Peyer's patch (tissue), 4 donors: ENCODE data around the gene TDRD7. TPM values are rescaled to one million over a fixed set of nuclear protein-coding genes. Genes with fewer than 3 reads are reported as not detected.

Experiments
- DNase-seq, 3 donors: peaks; one replicate each; pipeline ENCODE4 v3.0.0-alpha.2; 2017 to 2019
- H3K27ac ChIP-seq, 4 donors: fragments of 200-600 bp; sonication (generic); one replicate each; pipeline ENCODE4 v1.5.1; 2016 to 2019
- H3K27me3 ChIP-seq, 2 donors: fragments of 200-600 bp; sonication (generic); one replicate each; pipeline ENCODE4 v1.5.1; 2019
- H3K36me3 ChIP-seq, 3 donors: fragments of 200-600 bp; sonication (generic); one replicate each; pipeline ENCODE4 v1.5.1; 2016 to 2019
- H3K4me1 ChIP-seq, 4 donors: fragments of 200-600 bp; sonication (generic); one replicate each; pipeline ENCODE4 v1.5.1; 2016 to 2019
- H3K4me3 ChIP-seq, 4 donors: fragments of 200-600 bp; sonication (generic); 1 replicate in 3 of 4; 2 replicates in 1 of 4; pipeline ENCODE4 v1.5.1; 2016 to 2019; ENCODE audit warnings: mild to moderate bottlenecking in 1 of 4
- H3K9me3 ChIP-seq, 4 donors: fragments of 200-600 bp; sonication (generic); one replicate each; pipeline ENCODE4 v1.5.1; 2016 to 2019; ENCODE audit warnings: mild to moderate bottlenecking in 1 of 4
- CTCF ChIP-seq, 6 experiments: fragments of 450-650 bp in 4 of 6; fragments of 200-600 bp in 2 of 6; sonication (generic) in 1 of 6; IDR thresholded peaks; one replicate each; pipeline ENCODE4 v1.5.1; 2017 to 2019; ENCODE audit warnings: antibody characterized with exemption in 6 of 6, mild to moderate bottlenecking in 3 of 6, moderate library complexity in 1 of 6
- POLR2A ChIP-seq, 2 donors: fragments of 450-650 bp; IDR thresholded peaks; one replicate each; pipeline ENCODE4 v1.5.1; 2017; ENCODE audit warnings: antibody characterized with exemption in 2 of 2, mild to moderate bottlenecking in 2 of 2, moderate library complexity in 2 of 2
- total RNA-seq, 4 donors: library from RNA; depleted of rRNA; stranded (reverse); fragments of >200 nt; gene quantifications; one replicate each; pipeline ENCODE4 v1.1.0, GENCODE V29; 2016

TDRD7 gene
- total RNA-seq, 4 donors from 2014 or later: 11.6 to 28.5 (median 22.5) TPM

DNA sequence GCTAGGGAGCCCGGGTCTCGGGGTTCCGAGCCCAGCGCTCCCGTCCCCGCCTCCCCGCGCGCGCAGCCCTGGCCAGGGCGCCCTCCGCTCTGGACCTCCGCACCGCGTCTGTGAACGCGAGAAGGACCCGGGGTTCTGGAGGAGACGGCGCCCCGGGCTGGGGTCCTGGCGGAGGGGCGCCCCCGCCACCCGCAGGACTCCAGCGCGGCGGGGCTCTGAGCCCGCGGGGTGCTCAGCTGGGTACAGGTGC is 90.0 kb downstream of the TDRD7 start:
- Histone ChIP-seq H3K36me3 (peaks cover 0 to under 1% (median 0%) of the 10 kb centered on the region in 3 donors), H3K27ac (peak overlapping the region in 3 of 4 donors; percentile 32 to 76 (median 50)), H3K4me1 (peaks cover 3 to 21% (median 8%) of the 10 kb centered on the region in 4 donors), H3K27me3 (no peaks in the 10 kb centered on the region), H3K4me3 (peak overlapping the region; percentile 51 to 79 (median 59)), H3K9me3 (peaks cover 0 to under 1% (median 0%) of the 10 kb centered on the region in 4 donors)
- no peak for DNase-seq
- TF ChIP-seq POLR2A (IDR thresholded peaks at IDR 0.05) (no peak), CTCF (IDR thresholded peaks at IDR 0.05) (no peak)

GRCh38 chr9:97502222-97502983 is 90.5 kb downstream of the TDRD7 start:
- Histone ChIP-seq H3K36me3 (no peaks in the 10 kb centered on the region), H3K4me1 (peaks cover 3 to 21% (median 8%) of the 10 kb centered on the region in 4 donors), H3K4me3 (peak overlapping the region; percentile 51 to 79 (median 59)), H3K27ac (peak overlapping the region in 3 of 4 donors; percentile 32 to 76 (median 50)), H3K27me3 (no peaks in the 10 kb centered on the region), H3K9me3 (no peaks in the 10 kb centered on the region)
- TF ChIP-seq POLR2A (IDR thresholded peaks at IDR 0.05): no peak
- TF ChIP-seq CTCF (IDR thresholded peaks at IDR 0.05): no peak
- DNase-seq: no peak

GRCh38 chr9:97502984-97503861 is 91.3 kb downstream of the TDRD7 start:
- no peaks in the 10 kb centered on the region for H3K27me3 ChIP-seq
- no peak for DNase-seq
- no peaks in the 10 kb centered on the region for H3K9me3 ChIP-seq
- H3K4me3 ChIP-seq: peak overlapping the region; percentile 51 to 79 (median 59)
- peaks cover 3 to 21% (median 8%) of the 10 kb centered on the region in 4 donors for H3K4me1 ChIP-seq
- H3K27ac ChIP-seq: peak overlapping the region in 2 of 4 donors; percentile 18 to 76
- TF ChIP-seq CTCF (IDR thresholded peaks at IDR 0.05) (no peak), POLR2A (IDR thresholded peaks at IDR 0.05) (no peak)
- no peaks in the 10 kb centered on the region for H3K36me3 ChIP-seq

DNA sequence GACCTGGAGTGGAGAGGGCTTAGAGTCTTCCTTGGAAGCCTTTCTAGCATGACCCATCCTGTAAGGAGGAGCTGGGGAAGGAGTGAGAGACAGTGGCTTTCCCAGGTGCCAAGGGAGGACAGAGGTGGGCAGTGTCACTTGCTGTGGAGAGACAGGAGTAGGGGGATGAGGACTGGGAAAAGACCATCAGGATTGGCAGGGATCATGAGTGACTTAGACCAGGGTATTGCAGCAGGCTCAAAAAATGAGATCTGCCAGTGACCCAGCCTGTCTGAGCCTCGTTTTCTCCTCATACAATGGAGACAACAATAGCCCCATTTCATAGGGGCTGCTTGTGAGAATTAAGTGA is 91.9 kb downstream of the TDRD7 start:
- Histone ChIP-seq H3K4me3 (no peak overlapping the region), H3K4me1 (peaks cover 3 to 21% (median 8%) of the 10 kb centered on the region in 4 donors), H3K27me3 (no peaks in the 10 kb centered on the region)

More for the DNA sequence above, 91.9 kb downstream of the TDRD7 start:
- TF ChIP-seq POLR2A (IDR thresholded peaks at IDR 0.05) (no peak), CTCF (IDR thresholded peaks at IDR 0.05) (no peak)
- DNase-seq: no peak
- Histone ChIP-seq H3K9me3 (no peaks in the 10 kb centered on the region), H3K27ac (peak overlapping the region in 2 of 4 donors; percentile 18 to 53), H3K36me3 (no peaks in the 10 kb centered on the region)
